COR-L47 (cell line): ENCODE data around the gene PTPRG.

Source experiments
- DNase-seq: peaks from one replicate; lab custom pipeline; 2025; lab: John Stamatoyannopoulos, UW

The PTPRG gene

DNA sequence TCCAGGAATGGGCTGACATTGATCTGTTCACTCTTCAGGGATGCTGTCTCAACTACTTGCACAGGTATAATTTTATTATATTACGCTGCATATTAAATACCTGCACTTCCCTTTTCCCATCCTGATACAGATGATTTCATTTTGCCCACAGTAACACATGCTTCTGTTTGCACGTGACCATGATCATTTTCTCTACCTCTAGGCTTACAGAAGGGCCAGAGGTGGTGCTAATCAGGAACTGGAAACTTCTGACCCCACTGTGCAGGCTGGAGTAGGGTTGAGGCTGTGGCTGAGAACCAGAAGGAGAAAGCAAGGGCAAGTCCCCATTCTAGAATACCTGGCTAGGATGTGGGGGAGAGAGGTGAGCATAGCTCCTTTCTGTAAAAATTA lies 304.8 kb downstream of the PTPRG start:
- DNase-seq, result no peak

DNA sequence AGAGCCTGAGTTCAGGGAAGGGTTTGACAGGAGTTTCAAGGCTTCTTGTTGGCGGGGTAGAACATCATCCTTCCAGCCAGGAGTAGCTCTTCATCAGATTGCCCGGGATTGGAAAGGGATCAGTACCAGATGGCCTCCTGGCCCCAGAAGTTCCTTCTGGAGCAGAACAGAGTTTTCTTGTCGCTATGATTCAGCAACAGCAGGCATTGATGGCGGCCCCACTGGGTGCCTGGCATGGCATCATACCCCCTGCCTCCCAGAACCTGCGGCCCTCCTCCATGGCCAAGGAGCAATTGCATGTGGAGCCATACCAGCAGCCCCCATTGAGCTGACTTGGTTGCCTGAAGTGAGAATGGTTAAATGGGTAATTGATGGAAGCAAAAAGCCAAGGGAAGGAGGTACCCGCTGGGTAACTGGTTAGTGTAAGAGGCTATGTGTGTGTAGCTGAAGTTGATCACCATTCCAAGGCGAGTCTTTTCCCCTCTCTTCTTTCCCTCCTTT lies 305.6 kb downstream of the PTPRG start:
- DNase-seq, result no peak

DNA sequence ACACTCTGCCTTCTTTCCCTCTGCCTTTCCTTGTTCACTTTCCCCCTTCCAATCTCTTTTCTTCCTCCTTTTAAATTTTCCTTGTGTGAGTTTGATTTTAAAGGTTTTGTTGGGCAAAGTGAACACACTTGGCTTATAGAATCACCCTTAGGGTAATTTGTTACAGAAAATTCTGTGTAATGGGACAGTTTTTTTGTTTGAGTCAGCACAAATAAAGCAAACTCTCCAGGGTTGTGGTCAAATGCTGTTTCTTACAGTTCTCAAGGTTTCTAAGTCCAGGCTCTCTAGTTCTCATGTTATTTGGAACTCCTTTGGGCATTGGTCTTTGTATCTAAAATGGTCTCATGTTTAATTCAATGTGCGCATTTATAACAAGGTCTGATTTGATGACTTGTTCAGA lies 307.1 kb downstream of the PTPRG start:
- DNase-seq, result no peak

DNA sequence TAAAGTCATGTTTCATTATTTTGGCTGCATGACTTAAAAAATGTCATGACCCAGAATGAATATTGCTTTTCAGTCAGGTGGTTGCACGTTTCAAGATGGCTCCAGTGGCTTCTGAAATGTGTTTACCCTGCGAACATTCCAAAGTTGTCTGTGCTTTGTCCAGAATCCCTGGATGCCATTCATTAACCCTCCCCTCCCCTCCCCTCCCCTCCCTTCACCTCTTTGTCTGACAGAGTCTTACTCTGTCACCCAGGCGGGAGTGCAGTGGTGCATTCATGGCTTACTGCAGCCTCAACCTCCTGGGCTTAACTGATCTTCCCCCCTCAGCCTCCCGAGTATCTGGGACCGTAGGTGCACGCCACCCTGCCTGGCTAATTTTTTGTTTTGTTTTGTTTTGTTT lies 308.0 kb downstream of the PTPRG start:
- DNase-seq, result no peak

DNA sequence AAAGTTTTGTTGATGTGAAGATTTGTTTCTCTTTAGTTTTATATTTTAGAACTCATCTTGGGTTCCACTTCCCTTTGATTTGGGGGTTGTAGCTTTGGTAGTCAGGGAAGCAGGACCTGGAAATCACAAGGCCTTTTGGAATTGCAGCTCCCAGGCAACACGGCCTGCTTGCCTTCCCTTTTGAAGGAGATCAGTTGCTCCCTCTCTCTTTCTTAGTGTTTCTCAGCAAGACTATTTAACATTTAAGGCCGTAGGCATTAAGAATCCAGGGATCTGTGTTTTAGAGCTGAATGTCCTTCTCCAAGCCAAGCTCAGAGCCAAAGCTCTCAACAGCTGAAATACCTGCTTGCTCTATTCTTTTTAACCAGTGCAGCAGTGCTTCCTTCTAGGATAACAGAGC lies 310.3 kb downstream of the PTPRG start:
- no peak for DNase-seq

DNA sequence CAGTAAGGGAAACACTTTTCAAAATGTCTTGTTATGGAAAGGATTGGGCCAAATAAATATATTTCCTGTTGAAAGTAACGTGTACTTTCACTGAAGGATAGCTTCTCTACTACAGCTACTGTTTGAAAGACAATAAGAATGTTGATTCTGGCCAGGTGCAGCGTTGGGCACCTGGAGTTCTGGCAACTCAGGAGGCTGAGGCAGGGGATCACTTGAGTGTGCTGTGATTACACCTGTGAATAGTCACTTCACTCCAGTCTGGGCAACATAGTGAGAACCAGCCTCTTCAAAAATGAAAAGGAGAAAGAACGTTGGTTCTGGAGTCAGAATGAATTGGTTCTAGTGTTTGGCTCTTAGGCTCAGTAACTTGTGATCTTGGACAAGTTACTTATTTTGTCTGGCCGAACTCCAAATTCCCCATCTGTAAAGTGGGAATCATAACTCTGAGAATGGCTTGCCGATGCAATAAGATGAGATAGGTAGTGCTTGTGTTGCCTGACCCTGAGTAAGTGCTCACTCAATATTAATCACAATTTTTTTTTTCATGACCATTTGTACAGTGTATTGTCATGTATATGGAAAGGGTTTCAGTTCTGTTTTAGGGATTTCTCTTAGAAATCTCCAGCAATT lies 310.8 kb downstream of the PTPRG start:
- no peak for DNase-seq

DNA sequence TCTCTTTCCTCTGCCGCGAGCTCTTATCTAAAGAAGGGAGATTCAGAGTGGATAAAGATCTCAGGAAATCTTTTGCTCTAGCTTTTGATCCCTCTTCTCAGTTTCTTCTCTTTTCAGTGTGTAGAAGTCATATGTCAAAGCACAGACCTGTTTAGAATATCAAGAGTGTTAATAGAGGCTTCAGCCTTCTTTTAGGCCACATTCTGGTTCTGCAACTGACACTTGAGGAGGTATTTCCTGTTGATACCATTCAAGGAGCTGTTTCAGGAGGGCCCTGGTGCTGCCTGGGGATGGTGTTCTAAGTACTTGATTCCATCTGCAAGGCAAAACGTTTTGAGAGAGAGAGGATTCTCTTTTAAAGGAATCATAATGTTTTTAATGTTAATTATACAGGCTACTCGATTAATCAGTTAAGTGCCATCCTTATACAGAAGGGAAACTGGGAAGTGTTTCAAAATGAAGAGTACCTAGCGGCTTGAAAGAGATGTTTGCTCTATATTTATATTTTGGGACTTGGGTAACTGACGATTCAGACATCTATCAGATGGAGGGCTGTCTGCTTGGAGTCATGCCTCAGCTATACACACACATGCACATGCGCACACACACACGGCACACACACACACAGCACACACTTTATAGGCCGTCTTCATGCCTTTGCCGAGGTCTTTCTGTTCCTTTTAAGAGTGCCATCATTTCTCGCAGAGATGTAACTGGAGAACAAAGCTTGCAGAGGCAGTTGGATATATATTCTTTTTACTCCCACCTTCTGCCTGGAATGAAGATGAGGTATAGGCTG lies 313.9 kb downstream of the PTPRG start:
- no peak for DNase-seq

DNA sequence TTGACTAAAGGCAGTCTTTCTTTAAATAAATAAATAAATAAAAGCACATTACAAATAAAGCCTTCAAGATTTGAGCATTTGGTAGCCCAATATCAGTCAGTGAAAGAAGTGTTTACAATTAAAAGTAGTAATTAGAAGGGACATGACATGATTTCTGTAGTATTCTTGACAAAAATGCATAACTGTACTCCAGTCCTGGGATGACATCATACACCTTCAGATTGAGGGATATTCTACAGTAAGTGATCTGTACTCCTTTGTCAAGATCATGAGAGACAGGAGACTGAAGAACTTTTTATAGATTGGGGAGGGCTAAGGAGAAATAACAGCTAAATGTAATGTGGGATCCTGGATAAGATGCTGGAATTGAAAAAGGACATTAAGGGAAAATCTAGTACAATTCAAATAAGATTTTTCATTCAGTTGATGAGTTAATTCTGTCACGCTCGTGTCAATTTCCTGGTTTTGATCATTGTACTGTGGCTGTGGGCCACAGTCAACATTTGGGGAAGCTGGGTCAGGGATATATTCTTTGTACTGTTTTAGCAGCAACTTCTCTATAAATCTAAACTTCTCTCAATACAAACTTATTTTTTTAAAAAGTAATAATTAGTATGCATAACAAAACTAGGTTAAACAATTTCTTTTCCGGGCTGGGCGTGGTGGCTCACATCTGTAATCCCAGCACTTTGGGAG lies 314.8 kb downstream of the PTPRG start:
- no peak for DNase-seq

DNA sequence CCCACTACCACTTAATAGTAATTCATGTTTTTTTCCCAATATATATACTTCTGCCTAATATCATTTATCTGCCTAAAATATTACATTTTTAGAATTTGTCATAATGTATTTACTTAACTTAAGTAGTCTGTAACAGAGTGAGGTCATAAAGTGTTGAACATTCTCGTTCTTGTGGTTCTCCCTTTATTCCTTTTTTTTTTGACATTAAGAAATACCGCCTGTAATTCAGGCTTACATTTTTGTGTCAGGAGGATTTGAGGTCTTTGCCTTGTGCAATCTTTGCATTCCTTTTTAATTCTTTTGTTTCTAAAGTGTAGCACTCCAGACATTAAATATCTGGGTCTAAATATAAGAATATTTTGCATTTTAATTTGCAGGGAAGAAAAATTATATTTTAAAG lies 315.4 kb downstream of the PTPRG start:
- no peak for DNase-seq

DNA sequence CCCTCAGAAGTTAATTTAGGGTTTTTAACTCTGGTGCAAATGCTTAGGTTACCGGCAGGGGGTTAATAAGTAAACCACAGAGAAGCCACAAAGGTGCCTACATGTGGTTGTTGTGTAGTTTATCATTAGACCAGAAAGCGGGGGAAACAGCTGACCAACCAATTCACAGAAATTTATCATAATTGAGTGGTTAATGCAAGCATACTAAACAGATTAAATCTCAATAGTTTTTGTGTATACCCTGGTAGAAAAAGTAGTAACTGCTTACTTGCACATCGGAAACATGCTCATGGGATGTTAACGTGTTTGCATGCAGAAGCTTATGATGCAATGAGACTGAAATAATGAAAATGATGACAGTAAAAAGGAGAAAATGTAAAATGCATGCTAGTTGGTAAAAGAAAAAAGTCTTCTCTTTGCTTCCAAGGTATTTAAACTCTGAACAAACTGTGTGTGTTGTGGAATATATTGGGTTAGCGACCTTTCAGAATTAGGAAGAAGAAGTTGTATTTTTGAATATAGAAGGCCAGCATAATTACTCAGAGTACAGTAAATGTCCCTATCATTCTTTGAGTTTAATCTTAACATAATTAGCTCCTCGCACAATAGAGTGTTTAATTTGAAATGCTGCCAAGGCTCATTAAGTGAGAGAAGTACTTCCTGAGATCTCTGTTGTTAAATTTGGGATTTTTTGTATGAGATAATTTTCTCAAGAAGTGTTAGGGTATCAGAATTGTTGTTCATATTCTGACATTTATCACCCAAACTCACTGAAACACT lies 316.2 kb downstream of the PTPRG start:
- peak; percentile 48 for DNase-seq

DNA sequence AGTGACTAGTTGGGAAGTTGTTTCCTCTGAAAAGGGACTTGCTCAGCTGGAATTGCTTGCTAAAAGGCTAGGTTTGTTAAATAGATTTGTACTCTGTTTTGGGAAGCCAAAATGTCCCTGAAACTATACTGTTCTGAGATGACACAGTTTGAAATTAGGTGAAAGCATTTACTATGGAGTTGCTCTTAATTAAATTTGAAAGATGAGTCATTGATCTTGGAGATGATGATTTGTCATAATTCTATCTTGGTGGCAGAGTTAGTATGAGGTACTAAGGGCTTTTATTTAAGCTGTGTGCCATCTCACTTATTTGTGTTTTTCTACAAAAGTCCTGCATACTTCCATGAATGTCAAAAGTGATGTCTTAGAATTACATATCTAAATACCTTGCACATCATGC lies 320.9 kb downstream of the PTPRG start:
- no peak for DNase-seq

DNA sequence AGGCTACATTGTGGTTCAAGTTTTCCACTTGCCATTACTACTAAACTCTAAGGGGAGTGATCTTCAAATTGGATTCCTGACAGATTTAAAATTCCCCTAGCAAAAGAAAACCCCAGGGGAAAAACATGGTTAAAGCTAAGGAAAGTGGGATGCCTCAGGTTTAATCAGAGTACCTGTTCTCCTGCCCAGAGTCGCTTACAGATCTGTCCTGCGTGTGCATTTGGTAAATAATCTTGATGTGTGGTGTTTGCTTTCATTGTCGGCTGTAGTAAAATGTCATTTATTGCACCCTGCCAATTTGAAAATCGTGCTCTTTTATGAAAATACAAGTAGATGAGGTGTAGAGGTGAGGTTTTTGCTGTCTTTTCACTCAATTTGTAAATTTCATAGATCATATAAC lies 323.4 kb downstream of the PTPRG start:
- no peak for DNase-seq

DNA sequence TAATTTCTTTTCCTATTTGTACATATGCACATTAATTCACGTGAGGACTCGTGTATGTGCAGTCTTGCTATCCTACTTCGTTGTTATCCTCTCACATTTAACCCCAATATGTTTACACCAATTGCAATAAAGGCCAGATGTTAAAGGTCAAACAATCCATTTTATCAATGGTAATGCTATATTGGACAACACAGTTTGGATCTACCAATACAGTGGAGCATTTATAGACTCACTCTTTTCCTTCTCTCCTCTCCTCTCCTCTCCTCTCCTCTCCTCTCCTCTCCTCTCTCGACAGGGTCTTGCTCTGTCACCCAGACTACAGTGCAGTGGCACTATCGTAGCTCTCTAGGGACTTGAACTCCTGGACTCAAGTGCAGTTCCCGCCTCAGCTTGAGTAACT lies 324.0 kb downstream of the PTPRG start:
- DNase-seq, result no peak

DNA sequence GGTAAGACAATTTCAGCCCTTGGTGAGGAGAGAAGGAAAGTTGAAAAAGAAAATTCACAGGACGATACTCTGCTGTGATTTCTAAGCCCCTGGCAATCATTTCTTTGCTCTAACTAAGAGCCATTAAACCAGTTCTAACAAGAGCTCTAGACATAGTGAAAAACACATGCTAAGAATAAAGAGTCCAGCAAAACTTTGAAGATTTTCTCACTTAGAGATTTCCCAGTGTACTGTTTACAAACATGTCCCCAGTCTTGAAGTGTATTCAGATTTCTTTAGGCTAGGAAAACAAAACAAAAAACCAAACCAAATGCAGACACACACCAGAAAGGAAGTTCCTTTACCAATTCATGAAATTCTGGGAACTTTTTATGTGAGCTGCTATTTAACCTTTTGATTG lies 325.8 kb downstream of the PTPRG start:
- no peak for DNase-seq

DNA sequence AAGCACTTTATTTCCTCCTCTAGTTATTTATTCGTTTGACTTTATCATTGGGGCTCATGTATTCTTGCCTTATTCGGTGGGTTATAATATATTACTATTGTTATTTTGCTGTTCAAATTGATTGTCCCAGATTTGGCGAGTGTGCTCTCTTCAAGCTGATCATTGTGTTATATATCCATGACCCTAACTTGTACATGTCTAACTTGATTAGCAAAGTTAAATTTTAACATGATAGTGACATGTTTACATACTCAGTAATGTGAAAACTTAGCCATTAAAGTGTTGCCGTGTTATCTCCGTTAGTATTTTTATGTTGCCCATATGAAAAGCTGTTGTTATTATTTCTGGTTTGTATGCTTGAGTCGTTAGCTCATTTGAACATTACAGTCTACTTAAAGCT lies 327.9 kb downstream of the PTPRG start:
- no peak for DNase-seq

DNA sequence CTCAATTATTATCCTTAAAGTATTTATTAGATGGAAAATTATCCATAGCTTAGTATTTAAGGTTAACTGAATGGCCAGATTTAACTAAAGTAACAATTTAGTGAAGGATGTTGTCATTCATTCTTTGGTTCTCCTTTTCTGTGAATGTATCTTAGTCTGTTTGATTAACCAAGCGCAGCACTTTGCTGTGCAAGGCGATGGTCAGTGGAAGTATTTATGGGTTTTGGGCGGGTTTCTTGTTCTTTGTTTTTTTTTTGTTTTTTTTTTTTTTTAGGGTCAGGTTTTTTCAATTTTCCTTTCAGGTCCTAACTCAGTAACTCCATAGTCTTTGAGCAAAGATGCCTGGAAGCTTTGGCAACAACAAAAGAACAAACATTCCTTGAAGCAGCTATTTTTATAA lies 328.8 kb downstream of the PTPRG start:
- DNase-seq, result no peak

DNA sequence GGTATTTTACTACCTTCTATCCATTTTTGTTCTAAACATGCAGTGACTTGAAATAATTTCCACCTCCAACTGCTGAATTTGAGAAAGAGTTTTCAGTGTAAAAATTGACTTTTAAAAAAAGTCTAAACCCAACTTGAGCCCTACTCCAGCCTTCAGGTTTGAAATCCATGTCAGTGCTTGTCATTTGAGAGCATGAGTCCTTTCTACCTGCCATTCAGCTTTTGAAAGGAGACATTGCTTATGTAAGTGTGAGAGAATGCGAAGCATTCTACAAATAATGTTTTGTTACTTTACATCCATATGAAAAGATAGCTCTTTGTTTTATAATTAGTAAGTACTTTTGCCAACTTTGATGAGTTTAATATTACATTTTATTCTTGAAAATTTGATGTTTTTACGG lies 329.2 kb downstream of the PTPRG start:
- no peak for DNase-seq

DNA sequence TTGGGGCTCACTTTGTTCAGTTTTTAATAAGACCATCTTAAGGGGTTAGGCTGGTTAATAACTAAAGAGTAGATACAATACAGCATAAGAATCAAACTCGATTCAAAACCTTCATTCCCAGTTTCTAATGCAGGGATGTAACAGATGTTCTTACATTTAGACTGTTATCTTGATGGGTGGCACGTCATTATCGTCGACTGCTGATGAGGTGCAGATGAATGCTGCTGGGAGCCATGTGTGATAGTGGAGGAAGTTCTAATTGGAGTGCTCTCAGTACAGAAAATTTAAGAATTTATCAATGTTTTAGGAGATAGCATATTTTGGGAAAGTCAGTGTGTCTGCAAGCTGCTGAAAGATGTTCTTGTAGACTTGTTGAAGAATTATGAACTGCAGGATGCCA lies 331.5 kb downstream of the PTPRG start:
- DNase-seq, result no peak

DNA sequence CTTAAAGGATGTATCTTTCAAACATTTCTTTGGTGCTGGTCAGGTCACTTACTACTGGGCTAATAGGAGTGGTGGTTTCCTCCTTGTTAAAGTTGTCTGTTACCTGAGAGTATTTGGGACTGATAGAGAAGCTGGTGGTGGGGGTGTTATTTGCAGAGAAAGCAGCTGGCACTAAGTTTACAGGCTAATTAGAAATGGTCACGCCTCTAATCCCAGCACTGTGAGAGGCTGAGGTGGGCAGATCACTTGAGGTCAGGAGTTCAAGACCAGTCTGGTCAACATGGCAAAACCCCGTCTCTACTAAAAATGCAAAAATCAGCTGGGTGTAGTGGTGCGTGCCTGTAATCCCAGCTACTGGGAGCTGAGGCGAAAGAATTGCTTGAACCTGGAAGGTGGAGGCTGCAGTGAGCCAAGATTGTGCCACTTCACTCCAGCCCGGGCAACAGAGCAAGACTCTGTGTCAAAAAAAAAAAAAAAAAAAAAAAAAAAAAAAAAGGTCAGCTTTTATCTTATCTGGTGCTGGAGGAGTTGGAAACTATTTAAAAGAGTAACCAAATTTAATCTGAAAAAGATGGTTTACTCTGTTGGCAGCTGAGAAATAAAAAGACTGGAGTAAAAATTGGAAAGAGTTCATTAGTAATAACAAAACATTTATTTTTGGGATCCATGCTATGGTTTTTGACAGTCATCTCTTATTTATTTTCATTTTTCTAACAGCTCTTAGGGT lies 332.6 kb downstream of the PTPRG start:
- no peak for DNase-seq

DNA sequence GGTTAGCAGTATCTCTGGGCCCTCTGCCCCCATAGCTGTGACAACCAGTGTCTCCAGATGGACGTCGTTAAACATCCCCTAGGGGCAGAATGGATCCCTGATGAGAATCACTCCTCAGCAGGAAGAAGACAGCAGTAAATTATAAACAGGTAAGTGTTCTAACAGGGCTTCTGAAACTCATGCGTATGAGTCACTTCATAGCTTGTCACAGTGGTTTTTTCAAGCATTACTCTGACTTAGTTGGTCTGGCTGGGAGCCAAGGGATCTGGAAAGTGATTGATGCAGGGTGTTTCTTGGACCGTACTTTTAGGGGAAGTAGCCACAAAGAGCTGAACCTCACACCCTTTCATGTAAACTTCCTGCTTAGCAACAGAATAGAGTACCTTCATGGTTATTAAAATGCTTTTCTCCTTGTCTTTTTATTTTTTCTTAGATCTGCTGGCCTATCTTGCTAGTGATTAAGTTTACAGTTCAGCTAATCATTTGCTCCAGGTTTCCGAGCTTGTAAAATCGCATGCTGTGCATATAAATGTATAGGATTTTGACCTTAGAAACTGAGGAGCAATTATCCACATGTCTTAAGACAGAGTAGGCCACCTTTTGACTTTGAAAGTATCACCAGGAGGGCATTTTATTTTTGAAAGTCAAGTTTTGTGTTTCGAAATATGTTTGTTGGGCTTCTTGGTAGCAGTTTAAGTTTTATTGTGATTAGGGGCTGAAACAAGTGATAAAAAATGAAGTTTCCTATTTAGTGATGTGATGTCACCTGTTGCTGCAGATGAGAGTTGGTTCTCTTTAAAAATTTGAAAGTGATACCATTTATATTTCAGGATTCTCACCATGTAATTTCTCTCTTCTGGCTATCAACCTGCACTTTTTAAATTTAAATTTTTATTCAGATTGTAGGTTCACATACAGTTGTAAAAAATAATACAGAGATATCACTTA lies 333.9 kb downstream of the PTPRG start:
- DNase-seq, result no peak

DNA sequence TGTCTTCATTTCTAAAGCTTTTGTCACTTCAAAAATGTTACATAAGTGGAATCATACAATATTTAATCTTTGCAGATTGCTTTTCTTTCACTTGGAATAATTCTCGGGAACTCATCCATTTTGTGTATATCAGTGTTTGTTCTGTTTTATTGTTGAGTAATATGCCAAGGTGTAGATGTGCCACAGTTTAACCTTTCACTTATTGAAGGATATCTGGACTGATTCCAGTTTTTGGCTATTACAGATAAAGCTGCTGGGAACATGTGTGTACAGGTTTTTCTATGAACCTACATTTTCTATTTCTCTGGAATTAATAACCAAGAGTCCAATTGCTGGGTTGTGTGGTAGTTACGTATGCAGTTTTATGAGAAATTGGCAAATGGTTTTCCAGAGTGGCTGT lies 334.9 kb downstream of the PTPRG start:
- DNase-seq, result no peak
